GM18526 (cell line): ENCODE measurements around the gene MAP1B.

Experiments
- POLR2A ChIP-seq: IDR thresholded peaks from 3 replicates; pipeline ENCODE4 v1.6.1; 2011; ENCODE audit not compliant: insufficient read length; ENCODE audit errors: extremely low read depth

MAP1B gene

DNA sequence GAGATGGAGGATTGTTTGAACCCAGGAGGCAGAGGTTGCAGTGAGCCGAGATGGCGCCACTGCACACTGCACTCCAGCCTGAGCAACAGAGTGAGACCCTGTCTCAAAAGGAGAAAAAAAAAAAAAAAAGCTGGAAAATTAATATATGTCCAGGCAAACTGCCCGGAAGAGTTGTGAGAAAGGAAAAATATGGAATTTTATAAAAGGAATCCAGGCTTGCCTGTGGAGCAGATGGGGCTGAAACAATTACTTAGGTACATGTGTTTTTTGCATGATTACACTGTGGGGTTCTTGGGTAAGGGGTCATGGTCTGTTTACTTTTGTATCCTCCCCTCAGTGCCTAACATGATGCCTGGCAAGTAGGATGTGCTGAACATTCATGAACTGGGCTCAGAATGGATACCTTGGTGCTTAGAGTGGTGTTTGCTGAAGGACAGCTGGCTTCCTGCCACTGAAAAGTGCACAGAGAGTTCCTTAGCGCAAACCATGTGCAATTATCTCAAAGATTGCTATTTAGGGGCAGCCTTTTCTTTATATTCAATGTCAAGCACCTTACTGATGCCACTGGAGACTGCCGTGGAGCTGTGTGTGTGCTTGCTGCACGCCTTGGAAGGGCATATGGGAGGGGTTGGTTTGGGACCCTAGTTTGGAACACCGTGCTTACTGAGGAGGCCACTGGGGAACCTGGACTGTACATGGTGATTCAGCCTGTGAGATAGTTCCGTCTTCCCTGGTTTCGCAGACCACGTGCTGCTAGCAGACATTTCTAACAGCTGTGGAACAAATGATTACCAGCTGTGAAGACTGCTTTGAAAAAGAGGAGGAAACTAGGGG is 78.4 kb downstream of the MAP1B start:
- TF ChIP-seq POLR2A = no peak

DNA sequence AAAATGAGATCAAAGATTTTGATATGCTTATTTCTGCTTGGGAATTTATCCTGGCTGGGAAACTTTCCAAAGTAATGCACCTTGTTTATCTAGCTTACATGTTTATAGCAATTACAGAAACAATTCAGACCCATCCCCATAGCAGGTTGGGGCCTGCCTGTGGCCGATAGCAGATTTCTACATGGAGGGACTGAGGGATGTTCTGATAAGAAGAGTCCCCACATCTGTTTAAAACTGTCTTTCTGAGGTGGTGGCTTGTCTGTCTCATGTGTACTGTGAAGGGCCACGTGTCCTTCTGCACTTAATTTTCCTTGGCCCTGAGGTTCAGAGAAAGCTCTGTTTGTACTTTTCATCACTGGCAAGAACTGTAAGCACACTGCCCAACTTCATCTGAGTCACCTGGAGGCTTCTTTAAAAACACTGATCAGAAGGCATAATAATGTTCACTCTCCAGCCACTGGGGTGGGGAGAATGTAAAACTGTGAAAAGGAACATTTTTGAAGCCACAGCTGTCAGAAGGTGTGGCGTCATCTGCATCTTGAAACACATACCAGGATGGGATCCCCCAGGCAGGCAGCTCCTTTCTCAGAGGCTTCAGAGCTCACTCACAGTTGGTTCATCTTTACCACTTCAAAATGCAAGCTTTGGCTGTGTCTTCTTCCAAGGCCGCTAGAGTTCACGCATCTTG is 80.3 kb downstream of the MAP1B start:
- no peak for TF ChIP-seq POLR2A

DNA sequence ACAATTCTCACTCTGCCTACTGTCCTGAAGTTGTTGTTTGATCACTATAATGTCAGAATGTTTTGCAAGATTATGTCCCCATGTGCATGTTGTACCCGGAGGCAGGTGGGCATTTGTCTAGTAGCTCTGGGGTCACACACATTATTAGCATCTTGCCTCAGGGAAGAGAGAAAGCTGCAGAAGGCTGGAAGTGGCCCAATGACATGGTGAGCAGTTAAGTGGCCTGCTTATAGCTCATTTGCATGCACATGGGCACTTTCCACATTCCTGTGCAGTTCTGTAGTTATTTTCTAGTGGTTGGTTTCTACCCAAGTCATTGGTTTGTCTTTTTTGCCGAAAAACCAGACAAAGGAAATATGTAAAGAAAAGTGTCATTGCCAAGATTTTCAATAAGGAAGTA is 80.9 kb downstream of the MAP1B start:
- no peak for TF ChIP-seq POLR2A

DNA sequence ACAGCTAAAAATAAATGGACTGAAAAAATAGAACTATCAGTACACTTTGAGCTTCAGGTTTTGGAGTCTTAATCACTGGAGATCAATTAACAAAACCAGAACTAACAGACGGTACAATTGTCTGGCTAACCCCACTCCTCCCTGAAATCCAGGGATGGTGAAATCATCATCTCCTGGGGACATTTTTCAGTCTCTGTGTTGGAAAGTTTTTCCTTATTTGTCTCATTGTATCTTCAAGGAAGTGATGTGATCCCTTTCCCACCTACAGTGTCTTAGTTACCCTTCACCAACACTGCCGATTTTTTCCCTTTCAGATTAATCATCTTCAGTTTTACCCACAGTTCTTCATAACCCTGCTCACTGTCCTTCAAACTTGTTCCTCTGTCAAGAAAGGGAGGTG is 81.9 kb downstream of the MAP1B start:
- no peak for TF ChIP-seq POLR2A

DNA sequence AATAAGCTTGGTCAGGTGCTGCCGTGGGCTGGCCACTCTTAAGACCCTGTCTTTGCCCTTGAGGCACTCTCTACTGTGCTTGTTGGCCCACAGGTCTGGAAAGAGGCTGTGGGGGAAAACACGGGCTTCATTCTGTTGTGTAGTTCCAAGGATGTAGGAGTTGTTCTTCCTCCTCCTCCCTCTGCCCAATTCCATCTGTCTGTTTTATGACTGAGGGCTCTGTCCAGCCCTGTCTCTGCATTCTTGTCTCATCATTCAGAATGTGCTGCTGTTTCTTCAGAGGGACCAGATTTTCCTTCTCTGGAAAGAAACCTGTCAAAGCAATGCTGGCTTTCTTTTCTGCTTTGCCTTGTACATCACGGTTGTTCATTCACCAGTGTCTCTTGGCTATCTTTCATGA is 84.1 kb downstream of the MAP1B start:
- no peak for TF ChIP-seq POLR2A

DNA sequence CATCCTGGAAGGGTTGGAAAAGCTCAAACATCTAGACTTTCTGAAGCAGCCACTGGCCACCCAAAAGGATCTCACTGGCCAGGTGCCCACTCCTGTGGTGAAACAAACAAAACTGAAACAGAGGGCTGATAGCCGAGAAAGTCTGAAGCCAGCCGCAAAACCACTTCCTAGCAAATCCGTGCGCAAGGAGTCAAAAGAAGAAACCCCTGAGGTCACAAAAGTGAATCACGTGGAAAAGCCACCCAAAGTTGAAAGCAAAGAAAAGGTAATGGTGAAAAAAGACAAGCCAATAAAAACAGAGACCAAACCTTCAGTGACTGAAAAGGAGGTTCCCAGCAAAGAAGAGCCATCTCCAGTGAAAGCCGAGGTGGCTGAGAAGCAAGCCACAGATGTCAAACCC is 87.6 kb downstream of the MAP1B start:
- TF ChIP-seq POLR2A = no peak

DNA sequence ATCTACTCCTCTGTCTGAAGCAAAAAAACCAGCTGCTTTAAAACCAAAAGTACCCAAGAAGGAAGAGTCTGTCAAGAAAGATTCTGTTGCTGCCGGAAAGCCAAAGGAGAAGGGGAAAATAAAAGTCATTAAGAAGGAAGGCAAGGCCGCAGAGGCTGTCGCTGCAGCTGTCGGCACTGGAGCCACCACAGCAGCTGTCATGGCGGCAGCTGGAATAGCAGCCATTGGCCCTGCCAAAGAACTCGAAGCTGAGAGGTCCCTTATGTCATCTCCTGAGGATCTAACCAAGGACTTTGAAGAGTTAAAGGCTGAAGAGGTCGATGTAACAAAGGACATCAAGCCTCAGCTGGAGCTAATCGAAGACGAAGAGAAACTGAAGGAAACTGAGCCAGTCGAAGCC is 88.3 kb downstream of the MAP1B start:
- TF ChIP-seq POLR2A = no peak

DNA sequence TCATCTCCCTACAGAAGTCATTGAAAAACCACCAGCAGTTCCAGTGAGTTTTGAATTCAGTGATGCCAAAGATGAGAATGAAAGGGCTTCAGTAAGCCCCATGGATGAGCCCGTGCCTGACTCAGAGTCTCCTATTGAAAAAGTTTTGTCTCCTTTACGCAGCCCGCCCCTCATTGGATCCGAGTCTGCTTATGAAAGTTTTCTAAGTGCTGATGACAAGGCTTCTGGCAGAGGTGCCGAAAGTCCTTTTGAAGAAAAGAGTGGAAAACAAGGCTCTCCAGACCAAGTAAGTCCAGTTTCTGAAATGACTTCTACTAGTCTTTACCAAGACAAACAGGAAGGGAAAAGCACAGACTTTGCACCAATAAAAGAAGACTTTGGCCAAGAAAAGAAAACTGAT is 90.1 kb downstream of the MAP1B start:
- no peak for TF ChIP-seq POLR2A

DNA sequence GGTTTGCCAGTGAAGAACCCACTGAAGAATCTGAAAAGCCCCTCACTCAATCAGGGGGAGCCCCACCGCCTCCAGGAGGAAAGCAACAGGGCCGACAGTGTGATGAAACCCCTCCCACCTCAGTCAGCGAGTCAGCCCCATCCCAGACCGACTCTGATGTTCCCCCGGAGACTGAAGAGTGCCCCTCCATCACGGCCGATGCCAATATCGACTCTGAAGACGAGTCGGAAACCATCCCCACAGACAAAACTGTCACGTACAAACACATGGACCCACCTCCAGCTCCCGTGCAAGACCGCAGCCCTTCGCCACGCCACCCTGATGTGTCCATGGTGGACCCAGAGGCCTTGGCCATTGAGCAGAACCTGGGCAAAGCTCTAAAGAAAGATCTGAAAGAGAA is 92.4 kb downstream of the MAP1B start:
- no peak for TF ChIP-seq POLR2A

DNA sequence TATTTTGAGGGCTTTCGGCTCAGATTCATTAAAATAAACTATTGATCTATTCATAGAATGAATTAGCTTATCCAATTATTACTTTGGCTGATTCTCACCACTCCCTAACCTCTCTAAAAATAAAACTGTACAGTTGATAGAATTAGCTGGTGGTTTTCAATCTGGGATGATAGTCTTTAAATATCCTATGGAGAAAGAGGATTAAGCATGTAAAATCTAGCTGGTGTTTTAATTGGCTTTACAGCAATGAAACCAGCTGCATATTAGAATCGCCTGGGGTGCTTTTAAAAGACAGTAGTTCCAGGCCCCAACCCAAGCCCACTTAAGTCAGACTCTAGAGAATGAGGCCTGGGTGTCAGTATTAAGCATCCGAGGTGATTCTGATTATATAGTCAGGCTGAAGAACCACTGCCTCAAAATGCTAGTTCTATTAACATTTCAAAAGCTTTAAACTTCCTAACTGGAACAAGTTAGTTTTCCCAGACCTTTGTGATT is 95.1 kb downstream of the MAP1B start:
- no peak for TF ChIP-seq POLR2A

DNA sequence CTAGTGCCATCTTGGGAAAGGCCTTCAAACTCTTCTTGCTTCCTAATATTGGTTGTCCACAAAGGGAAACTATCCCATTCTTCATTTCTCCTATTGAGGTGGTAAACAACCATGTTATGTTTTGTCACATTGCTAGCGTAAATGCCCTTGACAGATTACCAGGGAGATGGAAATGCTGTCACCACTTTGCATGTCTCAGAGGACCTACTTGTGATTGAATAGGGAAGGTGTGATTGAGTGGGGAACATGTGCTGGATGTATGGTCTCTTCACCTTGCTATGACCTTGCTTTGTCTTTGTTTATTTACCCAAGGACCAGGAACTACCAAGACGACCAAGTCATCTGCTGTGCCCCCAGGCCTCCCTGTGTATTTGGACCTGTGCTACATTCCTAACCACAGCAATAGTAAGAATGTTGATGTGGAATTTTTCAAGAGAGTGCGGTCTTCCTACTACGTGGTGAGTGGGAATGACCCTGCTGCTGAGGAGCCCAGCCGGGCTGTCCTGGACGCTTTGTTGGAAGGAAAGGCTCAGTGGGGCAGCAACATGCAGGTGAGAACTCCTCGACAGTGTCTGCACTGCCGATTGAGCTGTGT is 96.1 kb downstream of the MAP1B start:
- no peak for TF ChIP-seq POLR2A

DNA sequence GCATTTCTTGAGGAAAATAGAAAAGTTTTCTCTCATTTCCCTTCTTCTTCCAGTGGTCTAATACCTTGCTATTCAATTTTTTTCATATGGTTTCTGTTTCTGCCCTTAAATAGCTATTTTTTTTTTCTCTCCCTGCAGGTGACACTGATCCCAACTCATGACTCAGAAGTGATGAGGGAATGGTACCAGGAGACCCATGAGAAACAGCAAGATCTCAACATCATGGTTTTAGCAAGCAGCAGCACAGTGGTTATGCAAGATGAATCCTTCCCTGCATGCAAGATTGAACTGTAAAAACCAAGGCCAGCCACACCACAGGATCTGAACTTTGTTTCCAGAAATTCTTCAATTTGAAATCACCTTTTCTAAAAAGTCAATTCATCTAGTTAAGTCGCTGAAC is 97.7 kb downstream of the MAP1B start:
- TF ChIP-seq POLR2A = no peak

DNA sequence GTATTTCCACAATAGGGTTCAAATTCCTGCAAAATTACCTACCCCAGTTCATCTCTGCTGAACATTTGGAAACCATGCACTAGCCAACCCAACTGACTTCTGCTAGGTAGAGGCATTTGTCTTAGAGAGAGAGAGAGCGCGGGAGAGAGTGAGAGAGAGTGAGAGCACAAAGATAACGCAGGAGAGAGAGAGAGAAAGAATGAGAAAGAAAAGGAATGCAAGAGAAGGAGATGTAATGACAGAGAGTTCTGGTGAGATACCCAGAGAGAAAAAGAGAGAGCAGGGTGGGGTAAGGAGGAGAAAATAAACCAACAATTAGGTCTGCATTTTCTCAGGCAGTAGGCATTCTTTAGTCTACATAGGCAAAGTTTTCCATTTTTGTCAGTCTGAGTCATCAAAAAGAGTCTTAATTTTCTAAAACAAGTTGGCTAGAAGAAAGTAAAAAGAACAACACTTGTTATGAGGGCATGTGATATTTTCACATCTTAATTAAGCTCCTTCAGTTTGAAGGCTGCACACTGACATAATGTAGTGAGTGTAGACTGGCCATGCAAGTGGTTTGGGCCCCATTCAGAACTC is 98.2 kb downstream of the MAP1B start:
- TF ChIP-seq POLR2A = no peak

DNA sequence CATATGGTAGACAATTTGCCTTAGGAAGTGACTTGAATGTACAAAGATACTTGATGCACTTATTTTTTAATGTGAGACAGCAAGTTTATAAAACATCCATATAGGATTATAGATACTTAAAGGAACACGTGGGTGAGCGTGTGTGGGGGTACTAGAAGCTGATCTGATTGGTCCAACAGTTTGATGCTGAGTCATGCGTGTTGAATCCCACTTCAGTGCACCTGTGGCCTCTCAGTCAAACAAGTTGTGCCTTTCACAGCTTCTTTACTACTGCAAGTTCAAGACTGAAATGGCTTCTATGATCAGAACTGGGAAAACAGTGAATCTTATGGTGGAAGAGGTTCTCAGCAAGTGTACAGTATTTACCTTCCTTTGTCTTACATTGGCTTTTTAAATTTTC is 98.9 kb downstream of the MAP1B start:
- TF ChIP-seq POLR2A = no peak

DNA sequence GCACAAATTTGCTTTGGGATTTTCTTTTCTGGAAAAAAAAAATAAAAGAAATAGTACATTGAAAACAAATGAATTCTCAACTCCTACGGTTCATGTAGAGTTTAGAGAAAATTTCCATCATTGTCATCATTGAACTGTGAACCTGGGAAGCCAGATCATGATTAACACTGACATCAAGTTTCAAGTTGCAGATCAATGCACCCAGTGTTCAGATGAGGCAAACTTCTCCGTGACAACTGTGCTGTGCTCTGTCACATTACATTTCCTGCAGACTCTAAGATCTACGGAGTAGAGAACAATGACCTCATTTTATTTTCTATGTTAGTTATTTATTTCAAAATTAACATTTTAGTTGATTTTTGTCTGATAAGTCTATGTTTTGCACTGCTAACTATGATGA is 99.7 kb downstream of the MAP1B start:
- no peak for TF ChIP-seq POLR2A
